Gastroesophageal sphincter (tissue), 3 donors: ENCODE measurements around the gene WWTR1.

Experiments
- POLR2A ChIP-seq, 2 donors: fragments of 450-650 bp; IDR thresholded peaks; one replicate each; pipeline ENCODE4 v1.6.1; 2017; ENCODE audit warnings: antibody characterized with exemption in 2 of 2, mild to moderate bottlenecking in 2 of 2, moderate library complexity in 1 of 2
- POLR2AphosphoS5 ChIP-seq: sonication (generic); formaldehyde crosslinking; IDR thresholded peaks from one replicate; pipeline ENCODE4 v1.6.1; 2017; ENCODE audit warnings: antibody characterized with exemption
- TF ChIP-seq, protein P1 (sequence below), 4 experiments: fragments of 200-600 bp in 2 of 4; fragments of 450-650 bp in 2 of 4; sonication (generic) in 1 of 4; IDR thresholded peaks; one replicate each; pipeline ENCODE4 v1.5.1; 2017 to 2019; ENCODE audit warnings: antibody characterized with exemption in 4 of 4, mild to moderate bottlenecking in 2 of 4, moderate library complexity in 2 of 4

DNA sequence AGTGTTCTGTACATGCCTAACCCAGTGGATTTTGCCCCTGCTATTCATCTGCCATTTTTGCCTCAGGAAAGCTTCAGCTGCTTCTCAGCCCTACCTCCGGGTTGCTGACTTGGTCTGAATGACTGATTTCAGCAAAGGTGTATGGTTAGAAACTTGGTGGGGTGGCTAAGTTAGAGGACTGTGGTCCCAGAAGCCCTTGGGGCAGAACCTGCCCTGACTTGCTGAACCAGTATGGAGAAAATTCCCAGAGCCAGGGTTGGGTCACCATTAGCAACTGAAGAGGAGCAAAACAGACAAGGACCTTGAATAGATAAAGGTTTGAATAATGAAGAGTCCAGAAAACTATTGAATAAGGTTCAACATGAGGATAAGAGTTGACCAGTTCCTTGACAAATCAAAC lies 6.1 kb upstream of the WWTR1 start:
- TF ChIP-seq, protein P1, sequence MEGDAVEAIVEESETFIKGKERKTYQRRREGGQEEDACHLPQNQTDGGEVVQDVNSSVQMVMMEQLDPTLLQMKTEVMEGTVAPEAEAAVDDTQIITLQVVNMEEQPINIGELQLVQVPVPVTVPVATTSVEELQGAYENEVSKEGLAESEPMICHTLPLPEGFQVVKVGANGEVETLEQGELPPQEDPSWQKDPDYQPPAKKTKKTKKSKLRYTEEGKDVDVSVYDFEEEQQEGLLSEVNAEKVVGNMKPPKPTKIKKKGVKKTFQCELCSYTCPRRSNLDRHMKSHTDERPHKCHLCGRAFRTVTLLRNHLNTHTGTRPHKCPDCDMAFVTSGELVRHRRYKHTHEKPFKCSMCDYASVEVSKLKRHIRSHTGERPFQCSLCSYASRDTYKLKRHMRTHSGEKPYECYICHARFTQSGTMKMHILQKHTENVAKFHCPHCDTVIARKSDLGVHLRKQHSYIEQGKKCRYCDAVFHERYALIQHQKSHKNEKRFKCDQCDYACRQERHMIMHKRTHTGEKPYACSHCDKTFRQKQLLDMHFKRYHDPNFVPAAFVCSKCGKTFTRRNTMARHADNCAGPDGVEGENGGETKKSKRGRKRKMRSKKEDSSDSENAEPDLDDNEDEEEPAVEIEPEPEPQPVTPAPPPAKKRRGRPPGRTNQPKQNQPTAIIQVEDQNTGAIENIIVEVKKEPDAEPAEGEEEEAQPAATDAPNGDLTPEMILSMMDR (IDR thresholded peaks at IDR 0.05) = no peak
- no peak for TF ChIP-seq POLR2A (IDR thresholded peaks at IDR 0.05)
- no peak for TF ChIP-seq POLR2AphosphoS5
